Measurements from ENCODE around the gene TKT.

The TKT gene

DNA sequence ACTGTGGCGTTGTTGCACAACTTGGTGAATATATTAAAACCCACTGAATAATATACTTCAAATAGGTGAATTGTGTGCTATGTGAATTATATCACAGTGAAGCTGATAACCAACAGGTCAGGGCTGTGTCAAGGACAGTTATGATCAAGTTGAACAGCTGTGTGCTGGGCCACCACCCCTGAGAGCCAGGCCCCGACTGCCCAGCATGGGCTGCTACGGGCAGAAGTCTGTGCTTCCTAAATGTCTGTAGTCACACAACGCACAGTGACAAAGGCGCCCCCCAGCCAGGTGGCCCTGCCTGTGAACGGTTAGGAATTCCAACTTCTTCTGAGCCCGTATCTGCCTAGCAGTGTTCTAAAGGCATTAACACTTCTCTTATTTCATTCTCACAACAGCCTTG lies 32.8 kb downstream of the TKT start:
- DNase-seq: no peak

- no peak for DNase-seq
Observed at GRCh38 chr3:53222183-53222901, 33.5 kb downstream of the TKT start.

DNA sequence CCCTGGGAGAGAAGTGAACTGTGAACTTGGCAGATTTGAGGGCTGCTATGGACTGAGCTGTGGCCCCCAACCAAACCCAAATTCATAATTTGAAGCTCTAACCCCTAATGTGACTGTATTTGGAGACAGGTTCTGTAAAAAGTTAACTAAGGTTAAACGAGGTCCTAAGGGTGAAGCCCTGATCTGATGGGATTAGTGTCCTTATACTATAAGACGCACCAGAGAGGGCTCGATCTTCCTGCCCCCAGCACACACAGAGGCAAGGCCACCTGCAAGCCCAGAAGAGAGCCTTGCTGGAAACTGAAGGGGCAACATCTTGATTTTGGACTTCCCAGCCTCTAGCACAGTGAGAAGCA lies 34.0 kb downstream of the TKT start:
- DNase-seq: no peak

DNA sequence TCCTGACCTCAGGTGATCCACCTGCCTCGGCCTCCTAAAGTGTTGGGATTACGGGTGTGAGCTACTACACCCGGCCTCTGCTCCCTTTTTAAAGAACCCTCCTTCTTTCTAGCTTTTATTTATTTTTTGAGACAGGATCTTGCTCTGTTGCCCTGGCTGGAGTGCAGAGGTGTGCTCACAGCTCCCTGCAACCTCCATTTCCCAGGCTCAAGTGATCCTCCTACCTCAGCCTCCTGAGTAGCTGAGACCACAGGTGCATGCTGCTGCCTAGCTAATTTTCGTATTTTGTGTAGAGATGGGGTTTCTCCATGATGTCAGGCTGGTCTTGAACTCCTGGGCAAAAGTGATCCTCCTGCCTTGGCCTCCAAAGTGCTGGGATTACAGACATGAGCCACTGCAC lies 34.5 kb downstream of the TKT start:
- no peak for DNase-seq

- DNase-seq: peak; percentile 59
Observed at GRCh38 chr3:53219895-53220483, 35.8 kb downstream of the TKT start.

- no peak for DNase-seq
Observed at GRCh38 chr3:53218131-53218530, 37.7 kb downstream of the TKT start.

DNA sequence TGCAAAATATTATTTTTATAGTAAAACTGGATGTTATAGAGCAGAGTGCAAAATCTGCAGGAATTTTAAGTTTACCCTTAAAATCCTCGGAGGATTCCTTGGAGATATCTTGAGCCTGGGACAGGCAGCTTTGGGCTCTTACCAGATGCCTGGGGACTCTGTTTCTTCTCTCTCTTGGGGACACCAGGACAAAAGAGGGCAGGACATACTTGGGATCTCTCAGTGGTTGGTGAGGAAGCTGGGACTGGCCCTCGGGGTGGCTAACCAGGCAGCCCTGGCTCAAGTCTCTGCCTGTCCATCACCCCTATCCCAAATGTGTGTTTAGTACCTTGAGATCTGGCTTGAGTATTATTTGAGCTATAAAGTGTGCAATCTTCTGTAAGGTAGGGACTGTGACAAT lies 38.6 kb downstream of the TKT start:
- DNase-seq: no peak

GRCh38 chr3:53216723-53217122 lies 39.1 kb downstream of the TKT start:
- no peak for DNase-seq

GRCh38 chr3:53215816-53216215 lies 40.0 kb downstream of the TKT start:
- no peak for DNase-seq

GRCh38 chr3:53213276-53213675 lies 42.5 kb downstream of the TKT start:
- no peak for DNase-seq

DNA sequence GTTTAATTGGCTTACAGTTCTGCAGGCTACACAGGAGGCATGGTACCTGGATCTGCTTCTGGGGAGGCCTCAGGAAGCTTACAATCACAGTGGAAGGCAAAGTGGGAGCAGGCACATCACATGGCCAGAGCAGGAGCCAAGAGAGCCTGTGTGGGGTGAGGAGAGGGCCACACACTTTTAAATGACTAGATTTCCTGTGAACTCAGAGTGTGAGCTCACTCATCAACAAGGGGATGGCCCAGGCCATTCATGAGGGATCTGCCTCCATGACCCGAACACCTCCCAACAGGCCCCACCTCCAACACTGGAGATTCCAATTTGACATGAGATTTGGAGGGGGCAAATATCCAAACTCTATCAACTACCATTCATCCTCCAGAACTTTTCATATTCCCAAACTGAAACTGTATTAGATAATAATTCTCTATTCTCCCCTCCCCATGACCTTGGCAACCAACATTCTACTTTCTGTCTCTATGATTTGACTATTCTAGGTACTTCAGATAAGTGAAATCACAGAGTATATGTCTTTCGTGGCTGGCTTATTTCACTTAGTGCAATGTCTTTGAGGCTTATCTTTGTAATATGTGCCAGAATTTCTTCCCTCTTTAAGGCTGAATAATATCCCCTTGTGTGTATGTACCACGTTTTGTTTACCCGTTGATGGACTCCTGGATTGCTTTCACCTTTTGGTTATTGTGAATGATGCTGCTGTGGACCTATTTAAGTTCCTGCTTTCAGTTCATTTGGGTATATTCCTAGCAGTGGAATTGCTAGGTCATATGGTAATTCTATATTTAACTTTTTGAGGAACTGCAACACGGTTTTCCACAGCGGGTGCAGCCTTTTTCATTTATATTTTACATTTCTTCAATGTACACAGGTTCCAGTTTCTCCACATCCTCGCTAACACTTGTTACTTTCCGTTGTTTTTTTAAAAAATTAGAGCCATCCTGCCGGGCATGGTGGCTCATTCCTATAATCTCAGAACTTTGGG lies 43.8 kb downstream of the TKT start:
- no peak for DNase-seq

DNA sequence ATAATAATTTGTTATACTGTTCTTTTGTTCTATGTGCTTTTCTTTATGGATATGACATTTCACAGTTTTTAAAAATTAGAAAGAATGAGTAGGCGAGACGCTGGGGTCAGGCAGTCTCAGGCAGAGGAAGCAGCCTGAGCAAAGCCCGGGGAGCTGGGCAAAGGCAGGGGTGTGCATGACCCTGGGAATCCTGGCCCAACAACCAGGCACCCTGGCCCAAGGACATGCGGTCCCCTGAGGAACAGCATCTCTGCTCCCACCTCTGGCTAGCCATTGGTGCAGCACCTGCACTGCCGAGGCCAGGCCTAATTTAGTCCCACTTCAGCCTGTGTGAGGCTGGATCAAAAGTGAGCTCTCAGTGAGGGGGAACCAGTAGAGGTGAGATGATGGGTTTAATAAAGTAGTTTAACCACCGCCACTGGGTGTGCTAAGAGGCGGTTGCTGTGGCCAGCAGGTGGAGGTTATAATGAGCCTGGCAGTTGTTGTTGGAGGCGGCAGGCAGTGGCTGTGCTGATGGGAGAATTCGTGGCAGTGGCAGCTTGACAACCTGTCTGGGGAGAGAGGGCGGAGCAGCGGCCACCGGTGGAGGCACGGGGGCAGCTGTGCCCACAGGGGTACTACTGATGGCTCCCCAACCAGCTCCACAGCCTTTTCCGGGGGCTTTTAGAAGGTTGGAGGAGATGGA lies 53.3 kb downstream of the TKT start:
- peak; percentile 29 for DNase-seq

- no peak for DNase-seq
Observed at GRCh38 chr3:53200501-53201498, 55.0 kb downstream of the TKT start.

- no peak for DNase-seq
Observed at GRCh38 chr3:53199834-53200233, 56.0 kb downstream of the TKT start.

- no peak for DNase-seq
Observed at GRCh38 chr3:53198996-53199395, 56.8 kb downstream of the TKT start.

GRCh38 chr3:53198256-53198977 lies 57.4 kb downstream of the TKT start:
- DNase-seq: no peak

GRCh38 chr3:53196575-53197407 lies 59.0 kb downstream of the TKT start:
- no peak for DNase-seq

DNA sequence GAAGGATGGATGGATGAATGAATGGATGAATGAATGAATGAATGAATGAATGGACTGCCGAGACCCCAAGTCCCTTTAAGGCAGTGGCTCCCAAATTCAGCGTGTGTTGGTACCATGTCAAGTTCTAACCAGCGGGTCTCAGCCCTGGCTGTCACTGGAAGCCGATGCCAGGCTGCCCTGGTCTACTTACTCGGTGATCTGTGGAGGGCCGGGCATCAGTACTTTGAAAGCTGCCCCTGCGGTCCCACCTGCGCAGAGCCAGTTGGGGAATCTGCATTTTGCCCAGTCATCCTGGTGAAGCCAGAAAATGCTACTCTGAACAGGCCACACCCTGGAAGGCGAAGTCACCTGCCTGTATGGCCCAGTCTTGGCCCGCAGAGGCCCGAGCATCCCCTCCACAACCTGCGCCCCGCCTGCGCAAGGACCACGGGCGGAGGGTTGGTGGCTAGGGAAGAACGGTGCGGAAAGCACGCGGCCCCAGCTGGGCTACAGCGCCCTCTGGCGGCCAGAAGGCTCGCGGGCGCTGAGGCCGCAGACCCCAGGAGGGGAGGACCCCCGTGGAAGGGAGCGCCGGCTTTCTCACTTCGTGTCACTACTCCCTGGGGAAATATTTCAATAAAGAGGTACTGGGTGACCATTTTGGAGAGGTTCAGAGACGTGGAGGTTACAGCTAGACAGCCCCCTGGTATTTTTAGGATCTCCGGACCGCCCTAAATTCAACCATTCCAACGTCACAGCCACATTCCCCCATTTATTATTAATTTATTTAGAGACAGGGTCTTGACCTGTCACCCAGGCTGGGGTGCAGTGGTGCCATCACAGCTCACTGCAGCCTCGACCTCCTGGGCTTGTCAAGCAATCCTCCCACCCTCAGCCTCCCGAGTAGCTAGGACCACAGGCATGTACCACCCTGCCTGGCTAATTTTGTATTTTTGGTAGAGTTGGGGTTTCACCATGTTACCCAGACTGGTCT lies 59.9 kb downstream of the TKT start:
- no peak for DNase-seq

GRCh38 chr3:53195066-53195450 lies 60.8 kb downstream of the TKT start:
- DNase-seq: no peak

Measured in NCI-H2107 (cell line).